K562 (cell line): ENCODE results near the gene BMP10. TPM values are rescaled to one million over a fixed set of nuclear protein-coding genes. Genes with fewer than 3 reads are reported as not detected.
A peak's percentile ranks its signal among the peaks of the same experiment; 100 is the strongest.

Experiments used
- BHLHE40 ChIP-seq: IDR thresholded peaks from 2 replicates; pipeline ENCODE4 v1.6.1; 2011; ENCODE audit warnings: low read length, improper control_type of control experiment
- BMI1 ChIP-seq: fragments of 150-350 bp; IDR thresholded peaks from 2 replicates; pipeline ENCODE4 v1.6.1; 2014; ENCODE audit warnings: low read length
- EWSR1 ChIP-seq: fragments of 450-650 bp; IDR thresholded peaks from 2 replicates; pipeline ENCODE4 v1.6.1; 2018; ENCODE audit warnings: borderline replicate concordance, mild to moderate bottlenecking, low read depth, moderate library complexity; ENCODE audit not compliant: partially characterized antibody
- LEF1 ChIP-seq: fragments of 450-650 bp; IDR thresholded peaks from 2 replicates; pipeline ENCODE4 v1.6.1; 2016; ENCODE audit warnings: mild to moderate bottlenecking
- MTA3 ChIP-seq: fragments of 450-650 bp; formaldehyde crosslinking; IDR thresholded peaks from 2 replicates; pipeline ENCODE4 v1.6.1; 2017; ENCODE audit warnings: mild to moderate bottlenecking, borderline replicate concordance
- NFXL1 ChIP-seq: fragments of 450-650 bp; formaldehyde crosslinking; IDR thresholded peaks from 2 replicates; pipeline ENCODE4 v1.4.0; 2021; ENCODE audit warnings: mild to moderate bottlenecking
- PHF21A ChIP-seq: fragments of 450-650 bp; IDR thresholded peaks from 2 replicates; pipeline ENCODE4 v1.6.1; 2017; ENCODE audit warnings: low read depth, borderline replicate concordance
- POLR2AphosphoS5 ChIP-seq: IDR thresholded peaks from 2 replicates; pipeline ENCODE4 v1.6.1; 2011; ENCODE audit warnings: mild to moderate bottlenecking, low read depth, low read length, moderate library complexity; ENCODE audit not compliant: control insufficient read depth, insufficient read depth
- SMARCA4 ChIP-seq: fragments of 450-650 bp; IDR thresholded peaks from 2 replicates; pipeline ENCODE4 v1.6.1; 2016
- SPI1 ChIP-seq: IDR thresholded peaks from 2 replicates; pipeline ENCODE4 v1.6.1; 2011; ENCODE audit warnings: low read depth, low read length, control low read depth, borderline replicate concordance
- SRSF1 ChIP-seq: fragments of 200-400 bp; formaldehyde crosslinking; IDR thresholded peaks from 2 replicates; pipeline ENCODE4 v1.6.1; 2017; ENCODE audit warnings: mild to moderate bottlenecking, low read depth, low read length, moderate library complexity
- TEAD4 ChIP-seq, 2 experiments: sonication (generic) in 1 of 2; formaldehyde crosslinking in 1 of 2; IDR thresholded peaks; 2 replicates each; pipeline versions ENCODE4 v1.6.1 to v1.8.0; 2012 to 2022; ENCODE audit warnings: borderline replicate concordance in 1 of 2, inconsistent platforms in 1 of 2, low read length in 1 of 2, mild to moderate bottlenecking in 1 of 2, missing genetic modification reagents in 1 of 2
- ZBTB17 ChIP-seq: fragments of 450-650 bp; formaldehyde crosslinking; IDR thresholded peaks from 2 replicates; pipeline ENCODE4 v1.4.0; 2020; ENCODE audit warnings: mild to moderate bottlenecking
- ZBTB8A ChIP-seq: fragments of 450-650 bp; IDR thresholded peaks from 2 replicates; pipeline ENCODE4 v1.6.1; 2018; ENCODE audit warnings: mild to moderate bottlenecking, moderate library complexity; ENCODE audit not compliant: partially characterized antibody
- ZNF12 ChIP-seq: sonication (generic); formaldehyde crosslinking; IDR thresholded peaks from 2 replicates; pipeline ENCODE4 v1.4.0; 2020; ENCODE audit warnings: mild to moderate bottlenecking, missing genetic modification reagents
- ZNF239 ChIP-seq: fragments of 250-450 bp; sonication (Bioruptor Pico); IDR thresholded peaks from 2 replicates; pipeline ENCODE4 v1.4.0; 2020; ENCODE audit warnings: mild to moderate bottlenecking
- ZNF444 ChIP-seq: fragments of 250-450 bp; sonication (Bioruptor Pico); IDR thresholded peaks from 2 replicates; pipeline ENCODE4 v1.4.0; 2020; ENCODE audit warnings: mild to moderate bottlenecking, moderate library complexity
- polyA plus RNA-seq, 8 experiments: library from polyadenylated mRNA; depleted of rRNA in 4 of 8; stranded (reverse) in 5 of 8; unstranded in 3 of 8; fragments of >200 nt; fragmentation: Nextera tagmentation in 2 of 8; fragmentation: Illumina TruSeq in 1 of 8; extraction: Ambion mirVana in 2 of 8; extraction: Trizol in 1 of 8; gene quantifications; 2 replicates each; pipeline versions ENCODE4 v1.2.1 to v1.2.3, GENCODE V29; 2011 to 2014; ENCODE audit warnings: inconsistent platforms in 1 of 8, missing spikeins in 1 of 8
- total RNA-seq, 7 experiments: library from RNA; depleted of rRNA in 6 of 7; stranded (reverse); fragments of >200 nt in 6 of 7; fragmentation: Illumina TruSeq in 2 of 7; extraction: Trizol in 2 of 7; gene quantifications; 2 replicates each; pipeline versions ENCODE4 v1.2.1 to v1.2.3, GENCODE V29; 2011 to 2021; ENCODE audit warnings: low replicate concordance in 1 of 7
- TF ChIP-seq, protein P1 (sequence below): fragments of 250-450 bp; sonication (Bioruptor Pico); IDR thresholded peaks from 2 replicates; pipeline ENCODE4 v1.8.0; 2022; ENCODE audit warnings: moderate library complexity, mild to moderate bottlenecking, inconsistent platforms
- TF ChIP-seq, protein P2 (sequence below): sonication (generic); formaldehyde crosslinking; IDR thresholded peaks from 2 replicates; pipeline ENCODE4 v1.9.0; 2022; ENCODE audit warnings: mild to moderate bottlenecking, missing genetic modification reagents
- TF ChIP-seq, protein P3 (sequence below), 2 experiments: fragments of 200-800 bp in 1 of 2; sonication (Bioruptor generic) in 1 of 2; sonication (generic) in 1 of 2; formaldehyde crosslinking in 1 of 2; IDR thresholded peaks in 1 of 2; conservative IDR thresholded peaks in 1 of 2; 2 replicates each; pipeline versions ENCODE4 v1.5.0 to v1.6.1; 2016 to 2020; ENCODE audit warnings: missing compliant biosample characterization in 1 of 2, missing genetic modification characterization in 1 of 2, missing genetic modification reagents in 1 of 2
- TF ChIP-seq, protein P4 (sequence below): fragments of 200-800 bp; sonication (Bioruptor generic); IDR thresholded peaks from 2 replicates; pipeline ENCODE4 v1.6.1; 2016; ENCODE audit warnings: missing genetic modification characterization, missing compliant biosample characterization

The BMP10 gene
- total and polyA plus RNA-seq, 9 of the 15 experiments (the other 6 are each of a cell fraction or from before 2014, with no cell fraction given): 0.11 to 0.91 (median 0.43) TPM

DNA sequence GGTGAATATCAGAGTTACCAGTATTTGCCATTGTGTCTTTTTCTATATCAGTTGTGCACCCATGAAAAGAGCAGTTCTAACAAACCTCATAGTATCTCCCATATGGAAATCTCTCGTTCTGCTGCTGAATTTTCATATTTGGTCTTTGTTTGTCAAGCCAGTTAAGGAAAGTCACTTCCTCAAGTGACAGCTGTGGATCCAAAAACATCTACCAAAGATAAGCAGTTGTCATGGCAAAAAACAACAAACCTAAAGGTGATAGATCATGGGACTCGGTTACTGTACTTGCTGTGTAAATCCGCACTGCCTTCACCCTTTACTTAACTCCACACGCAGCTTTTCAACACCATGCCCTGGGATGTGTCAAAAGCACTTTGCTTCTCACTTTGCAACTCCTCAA, 17.3 kb downstream of the BMP10 start (continued):
- TF ChIP-seq SRSF1: no peak
- no peak for TF ChIP-seq ZBTB8A
- peak; percentile 33; the same call in 1 of the 2 replicates for TF ChIP-seq BHLHE40
- TF ChIP-seq TEAD4 (IDR thresholded peaks at IDR 0.05; ENCODE audit: low read length): peak; percentile 34; the same call in 1 of the 2 replicates
- TF ChIP-seq TEAD4 (CRISPR knock-in tag; IDR thresholded peaks at IDR 0.05; ENCODE audit: borderline replicate concordance): no peak
- TF ChIP-seq SPI1: peak; percentile 82; the same call in 1 of the 2 replicates
- TF ChIP-seq, protein P1, sequence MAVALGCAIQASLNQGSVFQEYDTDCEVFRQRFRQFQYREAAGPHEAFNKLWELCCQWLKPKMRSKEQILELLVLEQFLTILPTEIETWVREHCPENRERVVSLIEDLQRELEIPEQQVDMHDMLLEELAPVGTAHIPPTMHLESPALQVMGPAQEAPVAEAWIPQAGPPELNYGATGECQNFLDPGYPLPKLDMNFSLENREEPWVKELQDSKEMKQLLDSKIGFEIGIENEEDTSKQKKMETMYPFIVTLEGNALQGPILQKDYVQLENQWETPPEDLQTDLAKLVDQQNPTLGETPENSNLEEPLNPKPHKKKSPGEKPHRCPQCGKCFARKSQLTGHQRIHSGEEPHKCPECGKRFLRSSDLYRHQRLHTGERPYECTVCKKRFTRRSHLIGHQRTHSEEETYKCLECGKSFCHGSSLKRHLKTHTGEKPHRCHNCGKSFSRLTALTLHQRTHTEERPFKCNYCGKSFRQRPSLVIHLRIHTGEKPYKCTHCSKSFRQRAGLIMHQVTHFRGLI: no peak
- TF ChIP-seq SMARCA4: peak; percentile 42; the same call in 1 of the 2 replicates
- TF ChIP-seq, protein P2, sequence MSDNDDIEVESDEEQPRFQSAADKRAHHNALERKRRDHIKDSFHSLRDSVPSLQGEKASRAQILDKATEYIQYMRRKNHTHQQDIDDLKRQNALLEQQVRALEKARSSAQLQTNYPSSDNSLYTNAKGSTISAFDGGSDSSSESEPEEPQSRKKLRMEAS: no peak
- no peak for TF ChIP-seq NFXL1 (CRISPR knock-in tag)
- TF ChIP-seq, protein P3, sequence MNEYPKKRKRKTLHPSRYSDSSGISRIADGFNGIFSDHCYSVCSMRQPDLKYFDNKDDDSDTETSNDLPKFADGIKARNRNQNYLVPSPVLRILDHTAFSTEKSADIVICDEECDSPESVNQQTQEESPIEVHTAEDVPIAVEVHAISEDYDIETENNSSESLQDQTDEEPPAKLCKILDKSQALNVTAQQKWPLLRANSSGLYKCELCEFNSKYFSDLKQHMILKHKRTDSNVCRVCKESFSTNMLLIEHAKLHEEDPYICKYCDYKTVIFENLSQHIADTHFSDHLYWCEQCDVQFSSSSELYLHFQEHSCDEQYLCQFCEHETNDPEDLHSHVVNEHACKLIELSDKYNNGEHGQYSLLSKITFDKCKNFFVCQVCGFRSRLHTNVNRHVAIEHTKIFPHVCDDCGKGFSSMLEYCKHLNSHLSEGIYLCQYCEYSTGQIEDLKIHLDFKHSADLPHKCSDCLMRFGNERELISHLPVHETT (CRISPR knock-in tag; conservative IDR thresholded peaks at IDR 0.05 in 1 of 2, IDR thresholded peaks at IDR 0.05 in 1 of 2): peak in 1 of 2 experiments; percentile 54; a peak in 1 of 4 replicates
- no peak for TF ChIP-seq ZNF12 (CRISPR knock-in tag)
- TF ChIP-seq PHF21A: no peak
- TF ChIP-seq, protein P4, sequence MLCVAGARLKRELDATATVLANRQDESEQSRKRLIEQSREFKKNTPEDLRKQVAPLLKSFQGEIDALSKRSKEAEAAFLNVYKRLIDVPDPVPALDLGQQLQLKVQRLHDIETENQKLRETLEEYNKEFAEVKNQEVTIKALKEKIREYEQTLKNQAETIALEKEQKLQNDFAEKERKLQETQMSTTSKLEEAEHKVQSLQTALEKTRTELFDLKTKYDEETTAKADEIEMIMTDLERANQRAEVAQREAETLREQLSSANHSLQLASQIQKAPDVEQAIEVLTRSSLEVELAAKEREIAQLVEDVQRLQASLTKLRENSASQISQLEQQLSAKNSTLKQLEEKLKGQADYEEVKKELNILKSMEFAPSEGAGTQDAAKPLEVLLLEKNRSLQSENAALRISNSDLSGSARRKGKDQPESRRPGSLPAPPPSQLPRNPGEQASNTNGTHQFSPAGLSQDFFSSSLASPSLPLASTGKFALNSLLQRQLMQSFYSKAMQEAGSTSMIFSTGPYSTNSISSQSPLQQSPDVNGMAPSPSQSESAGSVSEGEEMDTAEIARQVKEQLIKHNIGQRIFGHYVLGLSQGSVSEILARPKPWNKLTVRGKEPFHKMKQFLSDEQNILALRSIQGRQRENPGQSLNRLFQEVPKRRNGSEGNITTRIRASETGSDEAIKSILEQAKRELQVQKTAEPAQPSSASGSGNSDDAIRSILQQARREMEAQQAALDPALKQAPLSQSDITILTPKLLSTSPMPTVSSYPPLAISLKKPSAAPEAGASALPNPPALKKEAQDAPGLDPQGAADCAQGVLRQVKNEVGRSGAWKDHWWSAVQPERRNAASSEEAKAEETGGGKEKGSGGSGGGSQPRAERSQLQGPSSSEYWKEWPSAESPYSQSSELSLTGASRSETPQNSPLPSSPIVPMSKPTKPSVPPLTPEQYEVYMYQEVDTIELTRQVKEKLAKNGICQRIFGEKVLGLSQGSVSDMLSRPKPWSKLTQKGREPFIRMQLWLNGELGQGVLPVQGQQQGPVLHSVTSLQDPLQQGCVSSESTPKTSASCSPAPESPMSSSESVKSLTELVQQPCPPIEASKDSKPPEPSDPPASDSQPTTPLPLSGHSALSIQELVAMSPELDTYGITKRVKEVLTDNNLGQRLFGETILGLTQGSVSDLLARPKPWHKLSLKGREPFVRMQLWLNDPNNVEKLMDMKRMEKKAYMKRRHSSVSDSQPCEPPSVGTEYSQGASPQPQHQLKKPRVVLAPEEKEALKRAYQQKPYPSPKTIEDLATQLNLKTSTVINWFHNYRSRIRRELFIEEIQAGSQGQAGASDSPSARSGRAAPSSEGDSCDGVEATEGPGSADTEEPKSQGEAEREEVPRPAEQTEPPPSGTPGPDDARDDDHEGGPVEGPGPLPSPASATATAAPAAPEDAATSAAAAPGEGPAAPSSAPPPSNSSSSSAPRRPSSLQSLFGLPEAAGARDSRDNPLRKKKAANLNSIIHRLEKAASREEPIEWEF (CRISPR knock-in tag): 0 out of 2 replicates have a peak, but pooled peaks have one; percentile 26
- TF ChIP-seq BMI1: peak; percentile 76
- TF ChIP-seq ZNF444 (CRISPR knock-in tag): no peak
- no peak for TF ChIP-seq POLR2AphosphoS5
- TF ChIP-seq EWSR1: no peak
- TF ChIP-seq LEF1: no peak
- no peak for TF ChIP-seq ZNF239 (CRISPR knock-in tag)
- no peak for TF ChIP-seq MTA3
- TF ChIP-seq ZBTB17 (CRISPR knock-in tag): no peak
